ENCODE measurements around the gene KRTAP12-3. TPM values are rescaled to one million over a fixed set of nuclear protein-coding genes. Genes with fewer than 3 reads are reported as not detected.
"Not testable (repeated sequence)": the region's sequence is repeated elsewhere in the genome, so short reads cannot be mapped to it uniquely, and the experiment has no call there.

KRTAP12-3 gene
- 10 to 100 TPM in 1 of 4 donors, 1 to 10 TPM in 1, not detected in 2; 3.2 to 11.5 TPM for total RNA-seq

GRCh38 chr21:44657635-44658540 lies at the start of gene KRTAP12-3:
KRTAP12-3 (plus strand) TSS chr21:44657932; CDS start chr21:44657980, 48 bp downstream.
- no peak for TF ChIP-seq POLR2A (IDR thresholded peaks at IDR 0.05)
- TF ChIP-seq EP300 (IDR thresholded peaks at IDR 0.05) = no peak
- TF ChIP-seq, protein P1, sequence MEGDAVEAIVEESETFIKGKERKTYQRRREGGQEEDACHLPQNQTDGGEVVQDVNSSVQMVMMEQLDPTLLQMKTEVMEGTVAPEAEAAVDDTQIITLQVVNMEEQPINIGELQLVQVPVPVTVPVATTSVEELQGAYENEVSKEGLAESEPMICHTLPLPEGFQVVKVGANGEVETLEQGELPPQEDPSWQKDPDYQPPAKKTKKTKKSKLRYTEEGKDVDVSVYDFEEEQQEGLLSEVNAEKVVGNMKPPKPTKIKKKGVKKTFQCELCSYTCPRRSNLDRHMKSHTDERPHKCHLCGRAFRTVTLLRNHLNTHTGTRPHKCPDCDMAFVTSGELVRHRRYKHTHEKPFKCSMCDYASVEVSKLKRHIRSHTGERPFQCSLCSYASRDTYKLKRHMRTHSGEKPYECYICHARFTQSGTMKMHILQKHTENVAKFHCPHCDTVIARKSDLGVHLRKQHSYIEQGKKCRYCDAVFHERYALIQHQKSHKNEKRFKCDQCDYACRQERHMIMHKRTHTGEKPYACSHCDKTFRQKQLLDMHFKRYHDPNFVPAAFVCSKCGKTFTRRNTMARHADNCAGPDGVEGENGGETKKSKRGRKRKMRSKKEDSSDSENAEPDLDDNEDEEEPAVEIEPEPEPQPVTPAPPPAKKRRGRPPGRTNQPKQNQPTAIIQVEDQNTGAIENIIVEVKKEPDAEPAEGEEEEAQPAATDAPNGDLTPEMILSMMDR (IDR thresholded peaks at IDR 0.05) = no peak
- no peak for TF ChIP-seq POLR2AphosphoS5 (IDR thresholded peaks at IDR 0.05)
- H3K4me1 ChIP-seq = no peaks in the 10 kb centered on the region
- no peaks in the 10 kb centered on the region for H3K36me3 ChIP-seq
- H3K27me3 ChIP-seq = peaks cover 24% of the 10 kb centered on the region
- no peak within 1 kb of the TSS for H3K4me3 ChIP-seq
- peaks cover 5% of the 10 kb centered on the region for H3K9me3 ChIP-seq
- no peak for DNase-seq (ENCODE audit: low spot score in 2 of 2)
- WGBS = 69% methylated on average over 26 of the region's 26 CpGs
- H3K27ac ChIP-seq = no peak within 1 kb of the TSS

GRCh38 chr21:44609193-44609592 lies 48.5 kb upstream of the KRTAP12-3 start:
- Histone ChIP-seq H3K4me3 (no peak overlapping the region), H3K36me3 (no peaks in the 10 kb centered on the region), H3K27ac (no peak overlapping the region), H3K27me3 (peaks cover 29% of the 10 kb centered on the region), H3K9me3 (peaks cover 11% of the 10 kb centered on the region), H3K4me1 (no peaks in the 10 kb centered on the region)
- no peak for DNase-seq (ENCODE audit: low spot score in 2 of 2)
- TF ChIP-seq, protein P1 (IDR thresholded peaks at IDR 0.05) = no peak
- no peak for TF ChIP-seq POLR2AphosphoS5 (IDR thresholded peaks at IDR 0.05)
- no peak for TF ChIP-seq POLR2A (IDR thresholded peaks at IDR 0.05)
- no peak for TF ChIP-seq EP300 (IDR thresholded peaks at IDR 0.05)

DNA sequence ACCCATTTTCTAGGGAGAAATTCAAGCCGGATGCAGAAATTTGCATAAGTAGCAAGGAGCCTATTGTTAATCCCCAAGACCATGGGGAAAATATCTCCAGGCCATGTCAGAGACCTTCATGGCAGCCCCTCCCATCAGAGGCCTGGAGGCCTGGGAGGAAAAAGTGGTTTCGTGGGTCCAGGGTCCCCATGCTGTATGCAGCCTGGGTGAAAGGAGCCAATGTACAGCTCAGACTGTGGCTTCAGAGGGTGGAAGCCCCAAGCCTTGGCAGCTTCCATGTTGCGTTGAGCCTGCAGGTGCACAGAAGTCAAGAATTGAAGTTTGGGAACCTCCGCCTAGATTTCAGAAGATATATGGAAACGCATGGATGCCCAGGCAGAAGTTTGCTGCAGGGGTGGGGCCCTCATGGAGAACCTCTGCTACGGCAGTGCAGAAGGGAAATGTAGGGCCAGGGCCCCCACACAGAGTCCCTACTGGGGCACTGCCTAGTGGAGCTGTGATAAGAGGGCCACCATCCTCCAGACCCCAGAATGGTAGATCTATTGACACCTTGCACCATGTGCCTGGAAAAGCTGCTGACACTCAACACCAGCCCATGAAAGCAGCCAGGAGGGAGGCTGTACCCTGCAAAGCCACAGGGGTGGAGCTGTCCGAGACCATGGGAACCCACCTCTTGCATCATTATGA lies 47.4 kb upstream of the KRTAP12-3 start:
- H3K4me1 ChIP-seq, H3K27ac ChIP-seq, H3K36me3 ChIP-seq, H3K4me3 ChIP-seq: not testable (repeated sequence)
- 91% methylated on average over 7 of the region's 7 CpGs for WGBS
- Histone ChIP-seq H3K9me3 (peaks cover 11% of the 10 kb centered on the region), H3K27me3 (peaks cover 30% of the 10 kb centered on the region)
- DNase-seq (ENCODE audit: low spot score in 2 of 2) = peak in 1 of 2 donors; percentile 24

- peaks cover 11% of the 10 kb centered on the region for H3K9me3 ChIP-seq
- no peaks in the 10 kb centered on the region for H3K36me3 ChIP-seq
- peaks cover 34% of the 10 kb centered on the region for H3K27me3 ChIP-seq
- TF ChIP-seq POLR2A (IDR thresholded peaks at IDR 0.05) (no peak), POLR2AphosphoS5 (IDR thresholded peaks at IDR 0.05) (no peak)
- TF ChIP-seq, protein P1 (IDR thresholded peaks at IDR 0.05) = no peak
- WGBS = 88% methylated on average over 4 of the region's 4 CpGs
- no peak overlapping the region for H3K27ac ChIP-seq
- no peak overlapping the region for H3K4me3 ChIP-seq
- DNase-seq (ENCODE audit: low spot score in 2 of 2) = no peak
- H3K4me1 ChIP-seq = no peaks in the 10 kb centered on the region
These were observed 46.2 kb upstream of the KRTAP12-3 start for GRCh38 chr21:44611551-44611950.

DNA sequence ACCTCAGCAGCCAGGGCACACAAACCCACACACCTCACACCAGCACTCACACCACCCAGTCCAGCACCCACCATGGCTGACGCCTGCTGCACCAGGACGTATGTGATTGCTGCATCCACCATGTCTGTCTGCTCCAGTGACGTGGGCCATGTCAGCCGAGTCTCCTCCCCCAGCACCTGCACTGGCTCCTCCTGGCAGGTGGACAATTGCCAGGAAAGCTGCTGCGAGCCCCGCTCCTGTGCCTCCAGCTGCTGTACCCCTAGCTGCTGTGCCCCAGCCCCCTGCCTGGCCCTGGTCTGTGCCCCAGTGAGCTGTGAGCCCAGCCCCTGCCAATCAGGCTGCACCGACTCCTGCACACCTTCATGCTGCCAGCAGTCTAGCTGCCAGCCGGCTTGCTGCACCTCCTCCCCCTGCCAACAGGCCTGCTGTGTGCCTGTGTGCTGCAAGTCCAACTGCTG lies 45.7 kb upstream of the KRTAP12-3 start, which contains the start of gene KRTAP10-8:
KRTAP10-8 (plus strand) TSS at position 51 of the 458 bp plus-strand sequence; CDS start at position 73, 22 bp downstream.
- H3K4me1 ChIP-seq = no peaks in the 10 kb centered on the region
- peaks cover 11% of the 10 kb centered on the region for H3K9me3 ChIP-seq
- no peaks in the 10 kb centered on the region for H3K36me3 ChIP-seq
- peaks cover 35% of the 10 kb centered on the region for H3K27me3 ChIP-seq
- no peak for DNase-seq (ENCODE audit: low spot score in 2 of 2)
- H3K27ac ChIP-seq = no peak within 1 kb of the TSS
- WGBS = 98% methylated on average over 7 of the region's 8 CpGs
- H3K4me3 ChIP-seq = no peak within 1 kb of the TSS
- TF ChIP-seq EP300 (IDR thresholded peaks at IDR 0.05) (no peak), POLR2AphosphoS5 (IDR thresholded peaks at IDR 0.05) (no peak), POLR2A (IDR thresholded peaks at IDR 0.05) (no peak)
- TF ChIP-seq, protein P1 (IDR thresholded peaks at IDR 0.05) = no peak
